H1 (cell line): ENCODE results near the gene PRODH2. TPM values are rescaled to one million over a fixed set of nuclear protein-coding genes. Genes with fewer than 3 reads are reported as not detected.

Experiments
- CTCF ChIA-PET: fragments of 300-600 bp; sonication (Branson Sonifier 250); formaldehyde crosslinking; loops from one replicate; lab custom pipeline; 2021; ENCODE audit not compliant: partially characterized antibody; lab: Charles Lee
- POLR2A ChIA-PET: fragments of 300-600 bp; sonication (Branson Sonifier 250); formaldehyde crosslinking; loops from one replicate; lab custom pipeline; 2021; ENCODE audit warnings: inconsistent platforms; ENCODE audit not compliant: partially characterized antibody; lab: Charles Lee
- DNase-seq, 2 experiments: peaks; one replicate each; pipeline versions ENCODE4 v3.0.0 to v3.0.0-alpha.2; 2010 to 2022; ENCODE audit warnings: low spot score in 2 of 2, low read depth in 1 of 2, mixed read lengths in 1 of 2
- FAIRE-seq: peaks from 2 replicates; lab custom pipeline; 2011; peaks lifted over from hg19 to GRCh38; lab: Jason Lieb, UNC
- H2AFZ ChIP-seq: 2 replicates; pipeline ENCODE4 v1.8.1; 2012; ENCODE audit warnings: low read length, inconsistent platforms
- H2AK5ac ChIP-seq: 2 replicates; pipeline ENCODE4 v1.6.1; 2013; ENCODE audit warnings: low read depth, low read length
- H2BK120ac ChIP-seq: replicated peaks from 2 replicates; pipeline ENCODE3; 2013; ENCODE audit warnings: low read depth, low read length, inconsistent platforms
- H2BK12ac ChIP-seq: 2 replicates; pipeline ENCODE4 v1.6.1; 2013; ENCODE audit warnings: low read depth, low read length
- H2BK15ac ChIP-seq: 2 replicates; pipeline ENCODE4 v1.6.1; 2013; ENCODE audit warnings: low read length
- H2BK20ac ChIP-seq: 2 replicates; pipeline ENCODE4 v1.6.1; 2013; ENCODE audit warnings: low read length
- H2BK5ac ChIP-seq: 2 replicates; pipeline ENCODE4 v1.6.1; 2013; ENCODE audit warnings: low read depth, low read length
- H3K14ac ChIP-seq: 2 replicates; pipeline ENCODE4 v1.6.1; 2013; ENCODE audit warnings: inconsistent platforms; ENCODE audit not compliant: insufficient read length
- H3K18ac ChIP-seq: 2 replicates; pipeline ENCODE4 v1.6.1; 2013; ENCODE audit warnings: low read length; ENCODE audit errors: extremely low read depth
- H3K23ac ChIP-seq: 2 replicates; pipeline ENCODE4 v1.6.1; 2013; ENCODE audit warnings: inconsistent platforms; ENCODE audit not compliant: insufficient read length
- H3K23me2 ChIP-seq: 2 replicates; pipeline ENCODE4 v1.6.1; 2013; ENCODE audit warnings: low read depth, low read length
- H3K27ac ChIP-seq: 2 replicates; pipeline ENCODE4 v1.6.1; 2011; ENCODE audit warnings: low read depth, low read length, inconsistent platforms
- H3K27me3 ChIP-seq, 4 experiments: replicated peaks in 1 of 4; 1 replicate in 1 of 4; 2 replicates in 3 of 4; pipeline versions ENCODE4 v1.6.1 to v1.8.1; 2011 to 2013; ENCODE audit warnings: low read length in 3 of 4, mild to moderate bottlenecking in 3 of 4, inconsistent platforms in 2 of 4, mixed read lengths in 2 of 4, moderate library complexity in 1 of 4; ENCODE audit not compliant: control insufficient read depth in 3 of 4, insufficient read depth in 3 of 4; ENCODE audit errors: extremely low read depth in 1 of 4
- H3K36me3 ChIP-seq, 4 experiments: 2 replicates each; pipeline versions ENCODE4 v1.6.1 to v1.8.1; 2011 to 2013; ENCODE audit warnings: mild to moderate bottlenecking in 4 of 4, low read length in 3 of 4, moderate library complexity in 2 of 4, control low read depth in 1 of 4, inconsistent platforms in 1 of 4; ENCODE audit not compliant: insufficient read depth in 4 of 4, control insufficient read depth in 2 of 4
- H3K4ac ChIP-seq: replicated peaks from 2 replicates; pipeline ENCODE3; 2013; ENCODE audit warnings: low read length, low read depth, mixed read lengths, inconsistent platforms; ENCODE audit not compliant: insufficient read length
- H3K4me1 ChIP-seq, 4 experiments: replicated peaks in 1 of 4; 1 replicate in 1 of 4; 2 replicates in 3 of 4; pipeline versions ENCODE4 v1.6.1 to v1.8.1; 2011 to 2013; ENCODE audit warnings: low read length in 3 of 4, inconsistent platforms in 2 of 4, mixed read lengths in 1 of 4; ENCODE audit not compliant: insufficient read depth in 4 of 4, control insufficient read depth in 3 of 4
- H3K4me2 ChIP-seq, 2 experiments: 2 replicates each; pipeline versions ENCODE4 v1.6.1 to v1.8.1; 2011 to 2013; ENCODE audit warnings: low read depth in 2 of 2, low read length in 2 of 2, control low read depth in 1 of 2, inconsistent platforms in 1 of 2, mild to moderate bottlenecking in 1 of 2; ENCODE audit not compliant: insufficient read depth in 1 of 2
- H3K4me3 ChIP-seq, 4 experiments: fragments of 200-600, 300-600 bp in 1 of 4; sonication (generic), shearing (Covaris generic), sonication (Bioruptor Twin) in 1 of 4; 2 replicates each; pipeline versions ENCODE4 v1.5.1 to v1.8.1; 2011 to 2016; ENCODE audit warnings: low read length in 4 of 4, low read depth in 3 of 4, control low read depth in 2 of 4, inconsistent platforms in 2 of 4, mild to moderate bottlenecking in 2 of 4, mixed read lengths in 1 of 4, moderate library complexity in 1 of 4; ENCODE audit not compliant: insufficient read depth in 2 of 4; ENCODE audit errors: extremely low read depth in 1 of 4
- H3K56ac ChIP-seq: replicated peaks from 2 replicates; pipeline ENCODE3; 2013; ENCODE audit warnings: low read depth, mild to moderate bottlenecking, mixed read lengths, low read length, inconsistent platforms; ENCODE audit not compliant: insufficient read length
- H3K79me1 ChIP-seq: 2 replicates; pipeline ENCODE4 v1.6.1; 2013; ENCODE audit warnings: low read depth, low read length, control low read depth
- H3K79me2 ChIP-seq, 2 experiments: 2 replicates each; pipeline versions ENCODE4 v1.6.1 to v1.8.1; 2012 to 2013; ENCODE audit warnings: low read length in 2 of 2, mild to moderate bottlenecking in 2 of 2, inconsistent platforms in 1 of 2; ENCODE audit not compliant: insufficient read depth in 2 of 2, control insufficient read depth in 1 of 2
- H3K9ac ChIP-seq, 4 experiments: replicated peaks in 1 of 4; 1 replicate in 1 of 4; 2 replicates in 3 of 4; pipeline versions ENCODE4 v1.6.1 to v1.8.1; 2011 to 2013; ENCODE audit warnings: low read depth in 3 of 4, low read length in 3 of 4, control low read depth in 2 of 4, mild to moderate bottlenecking in 2 of 4, moderate library complexity in 2 of 4, inconsistent platforms in 1 of 4; ENCODE audit errors: extremely low read depth in 1 of 4
- H3K9me3 ChIP-seq, 2 experiments: 2 replicates each; pipeline versions ENCODE4 v1.6.1 to v1.8.1; 2012 to 2013; ENCODE audit warnings: mild to moderate bottlenecking in 2 of 2, moderate library complexity in 2 of 2, control low read depth in 1 of 2, inconsistent platforms in 1 of 2, low read depth in 1 of 2, low read length in 1 of 2, mixed read lengths in 1 of 2; ENCODE audit not compliant: insufficient read depth in 2 of 2
- H4K20me1 ChIP-seq, 2 experiments: replicated peaks in 1 of 2; 2 replicates each; pipeline versions ENCODE3 to v1.8.1; 2011 to 2013; ENCODE audit warnings: inconsistent platforms in 2 of 2, low read length in 2 of 2, mild to moderate bottlenecking in 1 of 2; ENCODE audit not compliant: insufficient read depth in 2 of 2, control insufficient read depth in 1 of 2
- H4K5ac ChIP-seq: 2 replicates; pipeline ENCODE4 v1.6.1; 2013; ENCODE audit warnings: low read length, low read depth, mixed read lengths, inconsistent platforms; ENCODE audit not compliant: insufficient read length
- H4K8ac ChIP-seq: 2 replicates; pipeline ENCODE4 v1.8.0; 2013; ENCODE audit warnings: mild to moderate bottlenecking, moderate library complexity, low read length, inconsistent platforms; ENCODE audit not compliant: insufficient read depth; ENCODE audit errors: extremely low read depth
- H4K91ac ChIP-seq: replicated peaks from 2 replicates; pipeline ENCODE3; 2013; ENCODE audit warnings: low read length, mixed read lengths, inconsistent platforms; ENCODE audit not compliant: insufficient read length
- BCL11A ChIP-seq, 2 experiments: IDR thresholded peaks; one replicate each; pipeline ENCODE4 v1.6.1; 2011; ENCODE audit warnings: low read depth in 2 of 2, low read length in 2 of 2, mild to moderate bottlenecking in 2 of 2
- CREB1 ChIP-seq: IDR thresholded peaks from 2 replicates; pipeline ENCODE4 v1.6.1; 2012; ENCODE audit warnings: inconsistent platforms
- FOSL1 ChIP-seq: IDR thresholded peaks from 2 replicates; pipeline ENCODE4 v1.6.1; 2011; ENCODE audit warnings: mild to moderate bottlenecking, low read depth, low read length, moderate library complexity; ENCODE audit not compliant: insufficient read depth
- GTF2F1 ChIP-seq: IDR thresholded peaks from 2 replicates; pipeline ENCODE4 v1.6.1; 2012; ENCODE audit warnings: low read depth, low read length, improper control_type of control experiment, borderline replicate concordance
- HDAC6 ChIP-seq: IDR thresholded peaks from one replicate; pipeline ENCODE4 v1.7.1; 2012; ENCODE audit warnings: low read depth, mild to moderate bottlenecking, inconsistent platforms, low read length, moderate library complexity
- POLR2A ChIP-seq, 2 experiments: IDR thresholded peaks; 1 replicate in 1 of 2; 2 replicates in 1 of 2; pipeline ENCODE4 v1.6.1; 2011; ENCODE audit warnings: low read depth in 2 of 2, low read length in 2 of 2, mild to moderate bottlenecking in 2 of 2; ENCODE audit errors: control extremely low read depth in 1 of 2
- SIRT6 ChIP-seq: IDR thresholded peaks from one replicate; pipeline ENCODE4 v1.7.1; 2012; ENCODE audit warnings: low read length, inconsistent platforms
- SP2 ChIP-seq: IDR thresholded peaks from 2 replicates; pipeline ENCODE4 v1.6.1; 2012; ENCODE audit warnings: mild to moderate bottlenecking, low read length, inconsistent platforms
- TAF7 ChIP-seq: optimal IDR thresholded peaks from 2 replicates; pipeline ENCODE3; 2011; ENCODE audit warnings: low read depth, mild to moderate bottlenecking, inconsistent platforms, low read length, moderate library complexity, borderline replicate concordance
- WGBS, 2 experiments: shearing (Covaris generic) in 1 of 2; methylation state at CpG; one replicate each; pipeline versions ENCODE4 v1.1.6 to v1.1.7; 2013 to 2015; ENCODE audit warnings: low lambda C conversion rate in 2 of 2, mixed read lengths in 2 of 2, inconsistent platforms in 1 of 2, low coverage in 1 of 2, missing lambda C conversion rate in 1 of 2; ENCODE audit not compliant: insufficient replicate concordance in 2 of 2, insufficient coverage in 1 of 2, insufficient read length in 1 of 2; ENCODE audit errors: extremely low coverage in 1 of 2, missing lambda C conversion rate in 1 of 2; 5-methylcytosine and 5-hydroxymethylcytosine counted together
- polyA plus RNA-seq, 7 experiments: library from polyadenylated mRNA; depleted of rRNA in 3 of 7; stranded (reverse) in 5 of 7; unstranded in 2 of 7; fragments of >200 nt in 5 of 7; fragments of 200-250 nt in 2 of 7; gene quantifications; 1 replicate in 5 of 7; 2 replicates in 1 of 7; 4 replicates in 1 of 7; pipeline versions ENCODE4 v1.2.1 to v1.2.3, GENCODE V29; 2011 to 2013; ENCODE audit warnings: missing spikeins in 2 of 7, mixed read lengths in 2 of 7
- total RNA-seq: library from RNA; stranded (reverse); fragmentation: NEBNext Ultra II Directional; extraction: Animal tissue kit (Norgen Biotek cat#: 25700); gene quantifications from 2 replicates; pipeline ENCODE4 v1.2.1, GENCODE V29; 2021
- TF ChIP-seq, protein P1 (sequence below): IDR thresholded peaks from 2 replicates; pipeline ENCODE4 v1.6.1; 2012; ENCODE audit warnings: inconsistent platforms
- TF ChIP-seq, protein P2 (sequence below): IDR thresholded peaks from 2 replicates; pipeline ENCODE4 v1.6.1; 2012; ENCODE audit warnings: inconsistent platforms

Gene PRODH2
- total and polyA plus RNA-seq, 2 of the 8 experiments (the other 6 are each of a cell fraction or from before 2014, with no cell fraction given) = not detected

DNA sequence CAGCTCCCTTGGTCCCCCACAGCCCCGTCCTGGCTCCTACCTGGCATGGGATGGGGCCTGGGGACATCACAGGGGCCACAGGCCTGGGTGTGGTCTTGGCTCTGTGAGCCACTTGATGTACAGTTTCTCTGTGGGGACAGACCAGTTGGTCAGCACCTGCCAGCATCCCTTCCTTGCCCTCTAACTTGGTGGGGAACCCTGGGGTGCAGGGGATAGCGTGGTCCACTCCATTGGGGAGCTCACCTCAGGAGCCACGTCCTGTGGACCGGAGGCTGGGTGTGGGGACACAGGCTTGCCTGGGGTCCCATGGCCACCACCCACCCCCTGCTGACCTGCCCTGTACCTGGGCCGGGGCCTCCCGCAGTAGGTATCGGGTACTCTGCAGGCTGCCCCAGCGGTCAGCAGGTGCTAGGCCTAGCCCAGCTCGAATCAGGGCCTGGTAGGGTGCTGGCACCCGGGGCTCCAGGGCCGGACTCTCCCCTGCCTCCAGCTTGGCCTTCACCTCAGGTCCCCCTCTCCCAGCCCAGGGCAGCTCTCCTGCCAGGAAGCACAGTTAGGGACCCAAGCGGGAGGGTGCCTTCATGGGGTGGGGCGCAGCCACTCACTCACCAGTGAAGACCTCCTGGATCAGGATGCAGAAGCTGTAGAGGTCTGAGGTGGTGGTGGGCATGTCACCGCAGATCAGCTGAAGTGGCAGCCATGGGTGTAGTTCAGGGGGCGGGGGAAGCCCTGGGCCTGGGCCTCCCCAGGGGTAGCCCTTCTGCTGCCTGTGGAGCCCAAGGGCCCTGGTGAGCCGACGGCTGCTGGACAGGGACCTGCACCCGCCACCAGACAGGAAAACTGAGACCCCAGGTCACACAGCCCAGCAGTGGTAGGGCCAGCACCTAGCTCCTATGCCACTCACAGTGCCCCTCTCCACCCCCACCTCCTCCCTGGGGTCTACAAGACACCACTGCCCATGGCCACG, 22.4 kb downstream of the PRODH2 start:
- no peak overlapping the region for H3K4me2 ChIP-seq
- no peak overlapping the region for H2BK15ac ChIP-seq
- H3K56ac ChIP-seq = no peak overlapping the region
- H3K79me1 ChIP-seq = no peaks in the 10 kb centered on the region
- no peak overlapping the region for H4K91ac ChIP-seq
- H3K9me3 ChIP-seq = no peaks in the 10 kb centered on the region
- no peak overlapping the region for H2AFZ ChIP-seq
- H2BK20ac ChIP-seq = no peak overlapping the region
- no peak overlapping the region for H3K27ac ChIP-seq
- CTCF ChIA-PET = interaction anchor here (0.6 to 3.8 kb wide), 11 partner anchors 7 to 150 kb away, joined by 3 to 13 read pairs (median 3); no protein-coding TSS in a partner anchor
- H3K79me2 ChIP-seq = no peaks in the 10 kb centered on the region
- H3K27me3 ChIP-seq = no peaks in the 10 kb centered on the region
- no peak overlapping the region for H2BK5ac ChIP-seq
- H3K36me3 ChIP-seq = no peaks in the 10 kb centered on the region
- H3K14ac ChIP-seq = no peak overlapping the region
- no peak overlapping the region for H3K9ac ChIP-seq
- POLR2A ChIA-PET = interaction anchor here (0.7 to 2.2 kb wide), 3 partner anchors 13 to 38 kb away, joined by 3 to 9 read pairs (median 3); no protein-coding TSS in a partner anchor
- no peak overlapping the region for H3K23ac ChIP-seq
- no peak overlapping the region for H3K18ac ChIP-seq
- H4K8ac ChIP-seq = no peak overlapping the region; the same call in 1 of the 2 replicates
- no peak overlapping the region for H3K4me3 ChIP-seq
- no peak overlapping the region for H2BK120ac ChIP-seq
- no peak overlapping the region; the same call in 1 of the 2 replicates for H2BK12ac ChIP-seq
- no peak overlapping the region for H4K5ac ChIP-seq
- no peak for DNase-seq
- peaks cover 0 to 6% (median 2%) of the 10 kb centered on the region in 4 experiments; a peak in 2 of 7 replicates for H3K4me1 ChIP-seq
- FAIRE-seq = no peak
- no peak overlapping the region for H3K4ac ChIP-seq
- peaks cover under 1% of the 10 kb centered on the region; the same call in 1 of the 2 replicates for H3K23me2 ChIP-seq
- peaks cover 3 to 7% of the 10 kb centered on the region in 2 experiments for H4K20me1 ChIP-seq
- 83% methylated on average over 9 of the region's 19 CpGs; no CpG with 5 or more reads in 1 of the 2 experiments for WGBS, 2 experiments
- no peak overlapping the region for H2AK5ac ChIP-seq
- TF ChIP-seq POLR2A (IDR thresholded peaks at IDR 0.05; ENCODE audit: control extremely low read depth in 1 of 2, low read depth in 2 of 2, low read length in 2 of 2) (no peak), HDAC6 (no peak), SP2 (no peak), SIRT6 (no peak), GTF2F1 (no peak), TAF7 (no peak), BCL11A (IDR thresholded peaks at IDR 0.05; ENCODE audit: low read depth in 2 of 2, low read length in 2 of 2) (no peak), FOSL1 (no peak), CREB1 (no peak)
- TF ChIP-seq, protein P1, sequence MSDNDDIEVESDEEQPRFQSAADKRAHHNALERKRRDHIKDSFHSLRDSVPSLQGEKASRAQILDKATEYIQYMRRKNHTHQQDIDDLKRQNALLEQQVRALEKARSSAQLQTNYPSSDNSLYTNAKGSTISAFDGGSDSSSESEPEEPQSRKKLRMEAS = no peak
- TF ChIP-seq, protein P2, sequence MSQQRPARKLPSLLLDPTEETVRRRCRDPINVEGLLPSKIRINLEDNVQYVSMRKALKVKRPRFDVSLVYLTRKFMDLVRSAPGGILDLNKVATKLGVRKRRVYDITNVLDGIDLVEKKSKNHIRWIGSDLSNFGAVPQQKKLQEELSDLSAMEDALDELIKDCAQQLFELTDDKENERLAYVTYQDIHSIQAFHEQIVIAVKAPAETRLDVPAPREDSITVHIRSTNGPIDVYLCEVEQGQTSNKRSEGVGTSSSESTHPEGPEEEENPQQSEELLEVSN = no peak
